AG04450 (cell line): ENCODE measurements around the gene RGPD8. TPM values are rescaled to one million over a fixed set of nuclear protein-coding genes. Genes with fewer than 3 reads are reported as not detected.
"Not testable (repeated sequence)": the region's sequence is repeated elsewhere in the genome, so short reads cannot be mapped to it uniquely, and the experiment has no call there.

ENCODE experiments used
- CTCF ChIA-PET: fragments of 300-600, 350-600 bp; formaldehyde crosslinking; extraction: SDS; loops from one replicate; lab custom pipeline; 2022; ENCODE audit warnings: antibody characterized with exemption, inconsistent platforms; lab: Charles Lee
- POLR2A ChIA-PET: fragments of 350-600 bp; formaldehyde crosslinking; extraction: SDS; loops from one replicate; lab custom pipeline; 2021; ENCODE audit warnings: antibody characterized with exemption, inconsistent platforms; lab: Yijun Ruan, JAX
- DNase-seq: peaks from one replicate; pipeline ENCODE4 v3.0.0-alpha.2; 2011; ENCODE audit warnings: low read depth, low spot score
- H3K27ac ChIP-seq: one replicate; pipeline ENCODE4 v1.5.1; 2012; ENCODE audit warnings: low read depth, low read length, control low read depth
- H3K27me3 ChIP-seq: one replicate; pipeline ENCODE4 v1.6.0; 2012; ENCODE audit warnings: low read length; ENCODE audit not compliant: control insufficient read depth, insufficient read depth
- H3K4me3 ChIP-seq: 2 replicates; pipeline ENCODE4 v1.5.1; 2011; ENCODE audit warnings: mild to moderate bottlenecking, low read depth, low read length, control low read depth
- H3K9me3 ChIP-seq: 2 replicates; pipeline ENCODE4 v1.5.1; 2012; ENCODE audit warnings: low read length; ENCODE audit not compliant: control insufficient read depth, insufficient read depth
- CTCF ChIP-seq: IDR thresholded peaks from 2 replicates; pipeline ENCODE4 v1.5.1; 2011; ENCODE audit warnings: low read depth, low read length, control low read depth, inconsistent platforms
- polyA plus RNA-seq: library from polyadenylated mRNA; depleted of rRNA; stranded (reverse); fragments of >200 nt; gene quantifications from 2 replicates; pipeline ENCODE4 v1.2.3, GENCODE V29; 2011

Gene RGPD8
- polyA plus RNA-seq, 1 experiment = 2.6 TPM

GRCh38 chr2:112352809-112353603, 80.4 kb downstream of the RGPD8 start:
- POLR2A ChIA-PET = not testable (repeated sequence)

GRCh38 chr2:112352292-112352691, 81.2 kb downstream of the RGPD8 start:
- H3K4me3 ChIP-seq, CTCF ChIA-PET, H3K27ac ChIP-seq, DNase-seq, H3K9me3 ChIP-seq, POLR2A ChIA-PET, H3K27me3 ChIP-seq: not testable (repeated sequence)

More at GRCh38 chr2:112352809-112353603, 80.4 kb downstream of the RGPD8 start:
- H3K4me3 ChIP-seq, CTCF ChIA-PET, DNase-seq, H3K9me3 ChIP-seq, H3K27ac ChIP-seq, H3K27me3 ChIP-seq: not testable (repeated sequence)

- no peak overlapping the region for H3K27ac ChIP-seq
- H3K9me3 ChIP-seq = no peaks in the 10 kb centered on the region; the same call in 1 of the 2 replicates
- CTCF ChIA-PET = no interaction called here
- TF ChIP-seq CTCF = 0 out of 2 replicates have a peak, but pooled peaks have one; percentile 18
- no peak overlapping the region for H3K4me3 ChIP-seq
- no peaks in the 10 kb centered on the region for H3K27me3 ChIP-seq
- POLR2A ChIA-PET = no interaction called here
- no peak for DNase-seq
Observed at GRCh38 chr2:112345030-112346027, 88.1 kb downstream of the RGPD8 start.

GRCh38 chr2:112343827-112344585, 89.4 kb downstream of the RGPD8 start:
- H3K27me3 ChIP-seq = no peaks in the 10 kb centered on the region
- ChIA-PET CTCF (interaction anchor here (0.6 kb wide), 1 partner anchor 70 kb away, joined by 3 read pairs; no protein-coding TSS in a partner anchor), POLR2A (no interaction called here)
- no peak overlapping the region for H3K27ac ChIP-seq
- H3K9me3 ChIP-seq = no peaks in the 10 kb centered on the region; the same call in 1 of the 2 replicates
- H3K4me3 ChIP-seq = no peak overlapping the region
- no peak for TF ChIP-seq CTCF
- DNase-seq = no peak

- Histone ChIP-seq H3K27me3 (no peaks in the 10 kb centered on the region), H3K4me3 (no peak overlapping the region), H3K27ac (no peak overlapping the region), H3K9me3 (no peaks in the 10 kb centered on the region; the same call in 1 of the 2 replicates)
- no peak for DNase-seq
- ChIA-PET POLR2A (no interaction called here), CTCF (interaction anchor here (0.7 to 1.9 kb wide), 2 partner anchors 33 to 83 kb away, joined by 4 to 5 read pairs; no protein-coding TSS in a partner anchor)
- TF ChIP-seq CTCF = no peak
Observed at GRCh38 chr2:112342067-112342550, 91.3 kb downstream of the RGPD8 start.
